MV-4-11 (cell line): ENCODE measurements around the gene TNPO1.
A peak's percentile ranks its signal among the peaks of the same experiment; 100 is the strongest.
"Not testable (repeated sequence)": the region's sequence is repeated elsewhere in the genome, so short reads cannot be mapped to it uniquely, and the experiment has no call there.

Source experiments
- DNase-seq: peaks from one replicate; lab custom pipeline; 2025; lab: John Stamatoyannopoulos, UW

TNPO1 gene

DNA sequence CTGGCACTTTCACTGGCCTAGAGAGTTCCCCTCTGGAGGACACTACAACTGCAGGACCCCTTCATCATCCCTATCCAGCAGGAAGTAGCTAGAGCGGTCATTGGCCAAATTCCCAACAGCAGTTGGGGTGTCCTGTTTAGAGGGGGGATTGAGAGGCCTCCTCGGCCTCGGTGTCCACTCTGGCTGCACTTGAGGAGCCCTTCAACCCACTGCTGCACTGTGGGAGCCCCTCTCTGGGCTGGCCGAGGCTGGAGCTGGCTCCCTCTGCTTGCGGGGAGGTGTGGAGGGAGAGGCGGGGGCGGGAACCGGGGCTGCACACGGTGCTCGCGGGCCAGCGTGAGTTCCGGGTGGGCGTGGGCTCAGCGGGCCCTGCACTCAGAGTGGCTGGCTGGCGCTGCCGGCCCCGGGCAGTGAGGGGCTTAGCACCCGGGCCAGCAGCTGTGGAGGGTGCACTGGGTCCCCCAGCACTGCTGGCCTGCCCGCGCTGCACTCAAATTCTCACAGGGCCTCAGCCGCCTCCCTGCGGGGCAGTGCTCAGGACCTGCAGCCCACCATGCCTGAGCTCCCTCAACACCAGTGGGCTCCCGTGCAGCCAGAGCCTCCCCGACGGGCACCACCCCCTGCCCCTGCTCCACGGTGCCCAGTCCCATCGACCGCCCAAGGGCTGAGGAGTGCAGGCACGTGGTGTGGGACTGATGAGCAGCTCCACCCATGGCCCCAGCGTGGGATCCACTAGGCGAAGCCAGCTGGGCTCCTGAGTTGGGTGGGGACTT lies 118.7 kb downstream of the TNPO1 start:
- not testable (repeated sequence) for DNase-seq

DNA sequence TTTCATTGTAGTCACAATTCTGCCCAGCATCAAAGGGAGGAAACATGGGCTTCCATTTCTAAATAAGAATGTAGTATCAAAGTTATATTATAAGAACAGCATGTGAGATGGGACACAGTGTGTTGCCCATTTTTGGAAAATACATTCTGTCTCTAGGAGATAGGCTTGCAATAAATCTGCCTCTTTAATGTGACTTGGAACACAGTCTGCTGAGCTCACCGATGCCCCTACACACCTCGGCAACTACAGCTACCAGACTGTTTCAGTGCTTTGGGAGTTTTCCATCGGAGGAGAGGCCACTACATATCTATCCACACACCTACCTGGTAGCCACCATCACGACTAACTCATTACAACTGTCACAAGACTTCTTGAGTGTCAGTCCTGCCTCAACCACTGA lies 120.4 kb downstream of the TNPO1 start:
- no peak for DNase-seq

GRCh38 chr5:72937517-72938061 lies 121.1 kb downstream of the TNPO1 start:
- DNase-seq: peak; percentile 66

GRCh38 chr5:72938206-72938605 lies 121.7 kb downstream of the TNPO1 start:
- no peak for DNase-seq

DNA sequence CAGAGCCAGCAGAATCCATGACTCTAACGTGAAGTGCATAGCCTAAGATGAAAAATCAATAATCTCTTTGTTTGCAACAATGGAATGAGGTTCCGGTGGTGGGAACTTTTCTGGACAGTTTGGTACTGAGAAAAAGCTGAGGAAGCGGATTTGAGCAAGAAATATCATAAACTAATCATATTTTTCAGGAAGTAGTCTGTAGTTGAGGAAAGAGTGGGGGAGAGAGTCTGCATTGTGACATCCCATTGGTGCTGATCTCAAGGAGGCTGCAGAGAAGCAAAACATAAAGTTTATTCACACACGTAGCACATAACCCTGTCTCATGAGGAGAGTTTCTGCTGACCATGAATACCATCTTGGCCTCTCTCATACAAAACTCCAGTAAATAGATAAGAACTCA lies 123.6 kb downstream of the TNPO1 start:
- peak; percentile 43 for DNase-seq

GRCh38 chr5:72943307-72943706 lies 126.8 kb downstream of the TNPO1 start:
- no peak for DNase-seq

DNA sequence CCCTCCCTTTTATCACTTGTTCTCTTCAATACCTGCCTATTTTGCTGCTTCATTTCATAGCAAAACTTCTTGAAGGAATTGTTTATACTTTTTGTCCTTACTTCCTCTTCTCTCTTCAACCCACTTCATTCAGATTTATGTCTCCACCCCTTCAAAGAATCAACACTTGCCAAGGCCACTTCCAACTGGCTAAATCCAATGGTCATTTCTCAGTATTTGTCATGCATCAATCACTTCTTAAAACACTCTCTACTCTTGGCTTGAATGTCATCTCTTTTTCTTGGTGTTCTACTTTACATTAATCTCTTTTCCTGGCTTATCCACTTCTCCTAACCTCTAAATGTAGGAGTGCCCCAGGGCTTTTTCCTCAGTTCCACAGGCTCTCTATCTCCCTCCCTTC lies 131.0 kb downstream of the TNPO1 start:
- DNase-seq: no peak

GRCh38 chr5:72949481-72949880 lies 133.0 kb downstream of the TNPO1 start:
- no peak for DNase-seq

DNA sequence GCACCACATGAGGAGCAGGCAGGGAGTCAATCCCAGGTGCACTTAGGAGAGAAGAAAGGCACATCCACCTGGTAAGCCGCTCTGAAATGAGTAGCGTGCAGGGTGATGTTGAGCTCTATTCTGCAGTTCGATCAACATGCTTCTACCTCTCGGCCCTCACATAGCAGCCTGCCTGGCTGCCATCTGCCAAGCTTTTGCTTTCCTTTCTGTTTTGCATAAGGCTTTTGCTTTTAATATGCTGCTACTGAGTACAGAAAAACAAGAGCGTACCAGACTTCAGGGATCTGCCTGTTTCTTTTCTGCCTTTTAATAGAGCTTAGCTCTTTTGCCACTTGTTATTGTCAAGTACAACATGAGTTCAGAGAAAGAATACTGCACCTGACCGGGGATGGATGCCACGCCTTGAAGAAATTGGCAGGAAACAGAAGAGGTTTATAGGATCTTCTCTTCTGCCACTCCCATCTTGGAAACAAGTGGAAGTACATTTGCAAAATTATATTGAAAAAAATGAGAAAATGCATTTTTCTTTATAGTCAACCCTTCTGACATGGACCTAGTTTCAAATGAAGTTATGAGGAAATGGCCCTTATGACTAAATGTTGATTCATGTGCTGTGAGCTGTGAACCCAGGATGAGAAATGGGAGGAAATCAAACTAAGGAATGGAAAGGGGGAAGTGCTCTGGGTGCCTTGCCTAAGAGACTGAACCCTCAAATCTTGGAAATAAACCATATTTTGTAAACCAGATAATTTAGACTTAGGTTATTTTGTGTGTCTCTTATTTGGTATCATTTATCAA lies 135.4 kb downstream of the TNPO1 start:
- DNase-seq: peak; percentile 85

- DNase-seq: no peak
These were observed 137.9 kb downstream of the TNPO1 start for GRCh38 chr5:72954389-72954788.

- DNase-seq: peak; percentile 29
These were observed 138.8 kb downstream of the TNPO1 start for GRCh38 chr5:72955143-72955767.

- peak; percentile 88 for DNase-seq
These were observed 139.4 kb downstream of the TNPO1 start, which contains the start of gene FCHO2 for GRCh38 chr5:72955768-72956323. FCHO2 (plus strand) TSS chr5:72956041; CDS start chr5:72956097, 56 bp downstream.

DNA sequence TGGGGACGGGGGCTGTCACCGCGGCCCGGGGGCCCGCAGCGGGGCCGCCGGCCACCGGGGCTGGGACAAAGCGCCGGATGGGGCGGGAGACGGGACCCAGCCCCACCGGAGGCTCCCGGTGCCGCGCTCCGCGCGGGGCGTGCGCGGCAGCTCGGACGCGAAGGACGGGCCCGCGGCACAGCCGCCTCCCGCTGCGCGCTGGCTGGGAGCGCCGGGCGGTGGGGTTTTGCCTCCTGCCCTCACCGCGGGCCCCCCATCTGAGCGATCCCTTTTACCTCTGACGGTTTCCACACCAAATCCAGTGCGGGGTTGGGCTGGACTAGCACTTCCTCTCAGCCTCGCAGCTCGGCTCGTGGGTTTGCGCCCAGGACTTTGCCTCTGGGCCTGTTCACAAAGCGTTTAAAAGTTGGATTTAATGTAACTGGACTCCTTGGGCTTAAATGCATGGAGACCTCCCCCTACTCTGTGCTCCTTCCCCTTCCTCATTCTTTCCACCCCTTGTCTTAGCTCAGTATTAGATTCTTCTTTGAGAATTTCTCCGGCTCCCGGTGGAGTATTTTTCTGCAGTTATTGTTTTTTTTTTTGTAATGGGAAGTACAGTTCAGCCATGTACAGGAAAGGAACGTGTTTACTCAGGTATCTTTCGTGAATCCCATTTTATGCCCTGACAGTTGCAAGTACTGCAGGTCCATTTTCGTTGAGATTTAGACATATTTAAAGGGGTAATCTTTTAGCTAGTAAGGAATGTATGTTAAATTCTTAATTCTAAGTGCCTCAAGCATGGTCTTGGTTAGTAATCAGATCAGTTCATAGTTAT lies 140.1 kb downstream of the TNPO1 start:
- DNase-seq: peak; percentile 37

- DNase-seq: no peak
These were observed 140.9 kb downstream of the TNPO1 start for GRCh38 chr5:72957337-72957736.

DNA sequence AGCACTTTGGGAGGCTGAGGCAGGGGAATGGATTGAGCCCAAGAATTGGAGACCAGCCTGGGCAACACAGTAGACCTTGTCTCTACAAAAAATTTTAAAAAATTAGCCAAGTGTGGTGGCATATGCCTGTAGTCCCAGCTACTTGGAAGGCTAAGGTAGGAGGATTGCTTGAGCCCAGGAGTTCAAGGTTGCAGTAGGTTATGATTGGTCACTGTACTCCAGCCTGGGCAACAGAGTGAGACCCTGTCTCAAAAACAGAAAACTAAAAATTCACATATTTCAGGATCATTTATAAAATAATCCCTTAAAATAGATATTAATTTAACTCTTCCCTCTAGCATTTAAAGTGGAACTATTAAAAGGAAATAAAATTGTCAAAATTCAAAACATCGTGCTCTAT lies 142.8 kb downstream of the TNPO1 start:
- DNase-seq: no peak
